B cell (primary cell): Measurements from ENCODE around the gene CYP26A1.

Source experiments
- EZH2 ChIP-seq: IDR thresholded peaks from 2 replicates; pipeline ENCODE4 v1.6.1; 2012; ENCODE audit warnings: borderline replicate concordance, low read depth, mild to moderate bottlenecking, moderate library complexity, low read length; ENCODE audit not compliant: insufficient read depth, poor library complexity, severe bottlenecking
- TF ChIP-seq, protein P1 (sequence below): fragments of 200-600 bp; IDR thresholded peaks from one replicate; pipeline ENCODE4 v1.8.0; 2022; ENCODE audit warnings: antibody characterized with exemption, mild to moderate bottlenecking

- TF ChIP-seq, protein P1, sequence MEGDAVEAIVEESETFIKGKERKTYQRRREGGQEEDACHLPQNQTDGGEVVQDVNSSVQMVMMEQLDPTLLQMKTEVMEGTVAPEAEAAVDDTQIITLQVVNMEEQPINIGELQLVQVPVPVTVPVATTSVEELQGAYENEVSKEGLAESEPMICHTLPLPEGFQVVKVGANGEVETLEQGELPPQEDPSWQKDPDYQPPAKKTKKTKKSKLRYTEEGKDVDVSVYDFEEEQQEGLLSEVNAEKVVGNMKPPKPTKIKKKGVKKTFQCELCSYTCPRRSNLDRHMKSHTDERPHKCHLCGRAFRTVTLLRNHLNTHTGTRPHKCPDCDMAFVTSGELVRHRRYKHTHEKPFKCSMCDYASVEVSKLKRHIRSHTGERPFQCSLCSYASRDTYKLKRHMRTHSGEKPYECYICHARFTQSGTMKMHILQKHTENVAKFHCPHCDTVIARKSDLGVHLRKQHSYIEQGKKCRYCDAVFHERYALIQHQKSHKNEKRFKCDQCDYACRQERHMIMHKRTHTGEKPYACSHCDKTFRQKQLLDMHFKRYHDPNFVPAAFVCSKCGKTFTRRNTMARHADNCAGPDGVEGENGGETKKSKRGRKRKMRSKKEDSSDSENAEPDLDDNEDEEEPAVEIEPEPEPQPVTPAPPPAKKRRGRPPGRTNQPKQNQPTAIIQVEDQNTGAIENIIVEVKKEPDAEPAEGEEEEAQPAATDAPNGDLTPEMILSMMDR: no peak
- no peak for TF ChIP-seq EZH2
Observed at GRCh38 chr10:93106631-93107072, 33.0 kb downstream of the CYP26A1 start.
